Uterus (tissue), 2 donors: ENCODE data around the gene IKZF4.
"Not testable (repeated sequence)": the region's sequence is repeated elsewhere in the genome, so short reads cannot be mapped to it uniquely, and the experiment has no call there.

Source experiments
- POLR2A ChIP-seq, 2 donors: fragments of 450-650 bp; IDR thresholded peaks; one replicate each; pipeline ENCODE4 v1.6.1; 2016; ENCODE audit warnings: antibody characterized with exemption in 2 of 2, mild to moderate bottlenecking in 1 of 2, moderate library complexity in 1 of 2
- TF ChIP-seq, protein P1 (sequence below), 4 experiments: fragments of 200-600 bp in 2 of 4; fragments of 450-650 bp in 2 of 4; sonication (generic) in 2 of 4; IDR thresholded peaks; one replicate each; pipeline ENCODE4 v1.5.1; 2016 to 2019; ENCODE audit warnings: antibody characterized with exemption in 4 of 4, mild to moderate bottlenecking in 2 of 4, moderate library complexity in 1 of 4

DNA sequence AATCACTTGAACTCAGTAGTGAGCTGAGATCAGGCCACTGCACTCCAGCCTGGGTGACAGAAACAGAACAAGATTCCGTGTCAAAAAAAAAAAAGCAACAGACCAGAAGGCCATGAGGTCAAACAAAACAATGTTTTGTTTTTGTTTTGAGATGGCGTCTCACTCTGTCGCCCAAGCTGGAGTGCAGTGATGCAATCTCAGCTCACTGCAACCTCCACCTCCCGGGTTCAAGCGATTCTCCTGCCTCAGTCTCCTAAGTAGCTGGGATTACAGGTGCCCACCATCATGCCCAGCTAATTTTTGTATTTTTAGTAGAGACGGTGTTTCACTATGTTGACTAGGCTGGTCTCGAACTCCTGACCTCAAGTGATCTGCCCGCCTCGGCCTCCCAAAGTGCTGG is 57.1 kb downstream of the IKZF4 start:
- TF ChIP-seq POLR2A (IDR thresholded peaks at IDR 0.05) = not testable (repeated sequence)
- TF ChIP-seq, protein P1, sequence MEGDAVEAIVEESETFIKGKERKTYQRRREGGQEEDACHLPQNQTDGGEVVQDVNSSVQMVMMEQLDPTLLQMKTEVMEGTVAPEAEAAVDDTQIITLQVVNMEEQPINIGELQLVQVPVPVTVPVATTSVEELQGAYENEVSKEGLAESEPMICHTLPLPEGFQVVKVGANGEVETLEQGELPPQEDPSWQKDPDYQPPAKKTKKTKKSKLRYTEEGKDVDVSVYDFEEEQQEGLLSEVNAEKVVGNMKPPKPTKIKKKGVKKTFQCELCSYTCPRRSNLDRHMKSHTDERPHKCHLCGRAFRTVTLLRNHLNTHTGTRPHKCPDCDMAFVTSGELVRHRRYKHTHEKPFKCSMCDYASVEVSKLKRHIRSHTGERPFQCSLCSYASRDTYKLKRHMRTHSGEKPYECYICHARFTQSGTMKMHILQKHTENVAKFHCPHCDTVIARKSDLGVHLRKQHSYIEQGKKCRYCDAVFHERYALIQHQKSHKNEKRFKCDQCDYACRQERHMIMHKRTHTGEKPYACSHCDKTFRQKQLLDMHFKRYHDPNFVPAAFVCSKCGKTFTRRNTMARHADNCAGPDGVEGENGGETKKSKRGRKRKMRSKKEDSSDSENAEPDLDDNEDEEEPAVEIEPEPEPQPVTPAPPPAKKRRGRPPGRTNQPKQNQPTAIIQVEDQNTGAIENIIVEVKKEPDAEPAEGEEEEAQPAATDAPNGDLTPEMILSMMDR (IDR thresholded peaks at IDR 0.05) = not testable (repeated sequence)
